B cell (primary cell): Measurements from ENCODE around the gene ADAMTS17. TPM values are rescaled to one million over a fixed set of nuclear protein-coding genes. Genes with fewer than 3 reads are reported as not detected.

ENCODE experiments used
- ATAC-seq: fragments of 200-7000 bp; cut with Tn5 transposase; one replicate; pipeline ENCODE4 v1.10.0; 2021; ENCODE audit warnings: low read depth, mild to moderate bottlenecking, moderate number of reproducible peaks, moderate library complexity
- CTCF ChIA-PET: fragments of 350-600 bp; sonication (Branson Sonifier 250); formaldehyde crosslinking; loops from one replicate; lab custom pipeline; 2021; ENCODE audit warnings: antibody characterized with exemption, inconsistent platforms; lab: Charles Lee
- POLR2A ChIA-PET: fragments of 350-600 bp; sonication (Branson Sonifier 250); formaldehyde crosslinking; loops from one replicate; lab custom pipeline; 2021; ENCODE audit warnings: antibody characterized with exemption; lab: Charles Lee
- DNase-seq: peaks from one replicate; pipeline ENCODE4 v3.0.0; 2013
- H2AFZ ChIP-seq: 2 replicates; pipeline ENCODE4 v1.6.1; 2012; ENCODE audit warnings: mild to moderate bottlenecking, low read depth, low read length; ENCODE audit not compliant: insufficient read depth, poor library complexity, severe bottlenecking
- H3K27ac ChIP-seq, 2 donors: 1 replicate in 1 of 2; 2 replicates in 1 of 2; pipeline ENCODE4 v1.5.1; 2012 to 2013; ENCODE audit warnings: low read length in 2 of 2, mild to moderate bottlenecking in 2 of 2, moderate library complexity in 1 of 2
- H3K27me3 ChIP-seq, 4 experiments: fragments of 200-600 bp in 1 of 4; sonication (generic) in 1 of 4; replicated peaks in 1 of 4; 1 replicate in 2 of 4; 2 replicates in 2 of 4; pipeline versions ENCODE4 v1.6.1 to v1.7.0; 2013 to 2016; ENCODE audit warnings: low read length in 3 of 4, mild to moderate bottlenecking in 2 of 4, mixed read lengths in 1 of 4, moderate library complexity in 1 of 4; ENCODE audit not compliant: insufficient read depth in 4 of 4, control insufficient read depth in 3 of 4; ENCODE audit errors: control extremely low read depth in 1 of 4
- H3K36me3 ChIP-seq, 2 experiments: replicated peaks in 1 of 2; 1 replicate in 1 of 2; 2 replicates in 1 of 2; pipeline versions ENCODE4 v1.6.1 to v1.7.1; 2013; ENCODE audit warnings: low read length in 1 of 2; ENCODE audit not compliant: insufficient read depth in 2 of 2, control insufficient read depth in 1 of 2; ENCODE audit errors: control extremely low read depth in 1 of 2, extremely low read depth in 1 of 2
- H3K4me1 ChIP-seq, 2 donors: fragments of 200-600 bp in 1 of 2; sonication (generic) in 1 of 2; 1 replicate in 1 of 2; 2 replicates in 1 of 2; pipeline versions ENCODE4 v1.5.1 to v1.6.1; 2013 to 2017; ENCODE audit warnings: low read length in 2 of 2; ENCODE audit not compliant: control insufficient read depth in 2 of 2, insufficient read depth in 2 of 2
- H3K4me2 ChIP-seq: replicated peaks from 2 replicates; pipeline ENCODE3; 2012; ENCODE audit warnings: mild to moderate bottlenecking, low read depth, low read length; ENCODE audit not compliant: poor library complexity, severe bottlenecking
- H3K4me3 ChIP-seq, 5 experiments: fragments of 200-600 bp in 1 of 5; sonication (generic) in 1 of 5; 1 replicate in 3 of 5; 2 replicates in 2 of 5; pipeline versions ENCODE4 v1.5.1 to v1.7.0; 2011 to 2016; ENCODE audit warnings: low read length in 4 of 5, mild to moderate bottlenecking in 4 of 5, low read depth in 2 of 5, control low read depth in 1 of 5, moderate library complexity in 1 of 5; ENCODE audit not compliant: insufficient read depth in 1 of 5; ENCODE audit errors: control extremely low read depth in 1 of 5, extremely low read depth in 1 of 5
- H3K79me2 ChIP-seq: fragments of 200-600 bp; sonication (generic); one replicate; pipeline ENCODE4 v1.6.0; 2016; ENCODE audit warnings: low read length; ENCODE audit not compliant: control insufficient read depth, insufficient read depth
- H3K9ac ChIP-seq: fragments of 200-600 bp; sonication (generic); 2 replicates; pipeline ENCODE4 v1.6.1; 2017; ENCODE audit warnings: mild to moderate bottlenecking, low read length, moderate library complexity
- H3K9me3 ChIP-seq, 3 donors: one replicate each; pipeline versions ENCODE4 v1.6.1 to v1.7.1; 2013; ENCODE audit warnings: low read length in 2 of 3; ENCODE audit not compliant: control insufficient read depth in 2 of 3, insufficient read depth in 1 of 3; ENCODE audit errors: control extremely low read depth in 1 of 3
- H4K20me1 ChIP-seq: 2 replicates; pipeline ENCODE4 v1.6.0; 2012; ENCODE audit warnings: mild to moderate bottlenecking, low read length; ENCODE audit not compliant: insufficient read depth, control insufficient read depth, poor library complexity, severe bottlenecking
- H3K27ac Mint-ChIP-seq: one replicate; pipeline ENCODE4 v1.8.0; 2021; ENCODE audit warnings: mixed read lengths
- H3K27me3 Mint-ChIP-seq: one replicate; pipeline ENCODE4 v1.8.0; 2021; ENCODE audit warnings: mixed read lengths
- H3K4me1 Mint-ChIP-seq: one replicate; pipeline ENCODE4 v1.8.0; 2021; ENCODE audit warnings: mixed read lengths
- H3K4me3 Mint-ChIP-seq: one replicate; pipeline ENCODE4 v1.8.0; 2021; ENCODE audit warnings: mixed read lengths
- H3K9me3 Mint-ChIP-seq: one replicate; pipeline ENCODE4 v1.8.0; 2022; ENCODE audit warnings: mixed read lengths; ENCODE audit not compliant: insufficient read depth
- CTCF ChIP-seq: fragments of 200-600 bp; IDR thresholded peaks from one replicate; pipeline ENCODE4 v1.8.0; 2022; ENCODE audit warnings: antibody characterized with exemption, mild to moderate bottlenecking
- EZH2 ChIP-seq: IDR thresholded peaks from 2 replicates; pipeline ENCODE4 v1.6.1; 2012; ENCODE audit warnings: borderline replicate concordance, low read depth, mild to moderate bottlenecking, moderate library complexity, low read length; ENCODE audit not compliant: insufficient read depth, poor library complexity, severe bottlenecking
- WGBS: methylation state at CpG from one replicate; pipeline ENCODE4 v1.1.5; 2013; ENCODE audit warnings: missing lambda C conversion rate; ENCODE audit not compliant: insufficient coverage; 5-methylcytosine and 5-hydroxymethylcytosine counted together
- intact Hi-C: fragments of 100-400 bp; cut with micrococcal nuclease; formaldehyde crosslinking; loops from one replicate; pipeline ENCODE4 v1.10.0; 2022
- polyA plus RNA-seq: library from polyadenylated mRNA; depleted of rRNA; stranded (reverse); fragments of >200 nt; gene quantifications from 2 replicates; pipeline ENCODE4 v1.2.3, GENCODE V29; 2012
- total RNA-seq, 2 donors: library from RNA; stranded (reverse); fragments of 120-200 nt in 1 of 2; gene quantifications; 1 replicate in 1 of 2; 2 replicates in 1 of 2; pipeline versions ENCODE4 v1.2.3 to v1.2.4, GENCODE V29; 2013 to 2022

The ADAMTS17 gene
- total and polyA plus RNA-seq, 2 donors (not counting 1 experiment from before 2014, with no cell fraction given): 0.10 TPM; not detected in 1

GRCh38 chr15:99994849-99995248 lies 346.9 kb downstream of the ADAMTS17 start:
- no peaks in the 10 kb centered on the region for H3K79me2 ChIP-seq
- H3K36me3 ChIP-seq: no peaks in the 10 kb centered on the region
- Mint-ChIP-seq H3K27me3 (no peaks in the 10 kb centered on the region), H3K27ac (no peak overlapping the region), H3K4me3 (no peak overlapping the region), H3K9me3 (no peaks in the 10 kb centered on the region), H3K4me1 (no peaks in the 10 kb centered on the region)
- H3K4me1 ChIP-seq: no peaks in the 10 kb centered on the region
- ChIA-PET CTCF (no interaction called here), POLR2A (no interaction called here)
- no peak for TF ChIP-seq EZH2
- TF ChIP-seq CTCF: no peak
- no peaks in the 10 kb centered on the region for H4K20me1 ChIP-seq
- 50% methylated on average over 6 of the region's 6 CpGs for WGBS
- H3K4me3 ChIP-seq: no peak overlapping the region
- no peak for ATAC-seq
- H2AFZ ChIP-seq: no peak overlapping the region
- H3K27me3 ChIP-seq: peaks cover 0 to 2% (median 0%) of the 10 kb centered on the region in 4 experiments
- DNase-seq: no peak
- H3K9me3 ChIP-seq: peaks cover 0 to 12% (median 0%) of the 10 kb centered on the region in 3 donors
- intact Hi-C loops: no loop called here
- no peak overlapping the region for H3K4me2 ChIP-seq
- H3K27ac ChIP-seq: no peak overlapping the region
- no peak overlapping the region for H3K9ac ChIP-seq

- 74% methylated on average over 10 of the region's 10 CpGs for WGBS
- no peak overlapping the region for H3K27ac ChIP-seq
- intact Hi-C loops: no loop called here
- DNase-seq: no peak
- ChIA-PET POLR2A (no interaction called here), CTCF (no interaction called here)
- Mint-ChIP-seq H3K4me1 (no peaks in the 10 kb centered on the region), H3K27me3 (no peaks in the 10 kb centered on the region), H3K27ac (no peak overlapping the region), H3K9me3 (no peaks in the 10 kb centered on the region), H3K4me3 (no peak overlapping the region)
- no peaks in the 10 kb centered on the region for H3K36me3 ChIP-seq
- no peak overlapping the region for H3K4me2 ChIP-seq
- H3K27me3 ChIP-seq: no peaks in the 10 kb centered on the region
- no peaks in the 10 kb centered on the region for H3K79me2 ChIP-seq
- H2AFZ ChIP-seq: no peak overlapping the region
- ATAC-seq: no peak
- TF ChIP-seq EZH2 (no peak), CTCF (no peak)
- H3K9ac ChIP-seq: no peak overlapping the region
- H4K20me1 ChIP-seq: no peaks in the 10 kb centered on the region
- H3K9me3 ChIP-seq: peaks cover 0 to 8% (median 0%) of the 10 kb centered on the region in 3 donors
- no peaks in the 10 kb centered on the region for H3K4me1 ChIP-seq
- H3K4me3 ChIP-seq: no peak overlapping the region
Observed at GRCh38 chr15:99993681-99994131, 348.1 kb downstream of the ADAMTS17 start.
